ENCODE measurements around the gene BCAT1. TPM values are rescaled to one million over a fixed set of nuclear protein-coding genes. Genes with fewer than 3 reads are reported as not detected.

The BCAT1 gene
- total and polyA plus RNA-seq, 9 of the 15 experiments (the other 6 are each of a cell fraction or from before 2014, with no cell fraction given), result 38.5 to 157 (median 66.8) TPM

- TF ChIP-seq, protein P1, sequence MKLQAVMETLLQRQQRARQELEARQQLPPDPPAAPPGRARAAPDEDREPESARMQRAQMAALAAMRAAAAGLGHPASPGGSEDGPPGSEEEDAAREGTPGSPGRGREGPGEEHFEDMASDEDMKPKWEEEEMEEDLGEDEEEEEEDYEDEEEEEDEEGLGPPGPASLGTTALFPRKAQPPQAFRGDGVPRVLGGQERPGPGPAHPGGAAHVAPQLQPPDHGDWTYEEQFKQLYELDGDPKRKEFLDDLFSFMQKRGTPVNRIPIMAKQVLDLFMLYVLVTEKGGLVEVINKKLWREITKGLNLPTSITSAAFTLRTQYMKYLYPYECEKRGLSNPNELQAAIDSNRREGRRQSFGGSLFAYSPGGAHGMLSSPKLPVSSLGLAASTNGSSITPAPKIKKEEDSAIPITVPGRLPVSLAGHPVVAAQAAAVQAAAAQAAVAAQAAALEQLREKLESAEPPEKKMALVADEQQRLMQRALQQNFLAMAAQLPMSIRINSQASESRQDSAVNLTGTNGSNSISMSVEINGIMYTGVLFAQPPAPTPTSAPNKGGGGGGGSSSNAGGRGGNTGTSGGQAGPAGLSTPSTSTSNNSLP (IDR thresholded peaks at IDR 0.05; ENCODE audit: borderline replicate concordance, low read depth, low read length), result peak; percentile 28; the same call in 1 of the 2 replicates
- TF ChIP-seq TRIM28 (IDR thresholded peaks at IDR 0.05) (no peak), STAG1 (CRISPR knock-in tag; IDR thresholded peaks at IDR 0.05; ENCODE audit: borderline replicate concordance) (no peak; the same call in 1 of the 2 replicates), ZNF143 (CRISPR knock-in tag; IDR thresholded peaks at IDR 0.05) (no peak), CBX8 (IDR thresholded peaks at IDR 0.05; ENCODE audit: borderline replicate concordance, extremely low read depth, low read depth, low read length, poor library complexity, severe bottlenecking) (no peak), ATF6 (CRISPR knock-in tag; IDR thresholded peaks at IDR 0.05) (no peak), ZC3H8 (IDR thresholded peaks at IDR 0.05) (no peak), STAT5B (CRISPR knock-in tag; IDR thresholded peaks at IDR 0.05) (no peak), ZNF316 (IDR thresholded peaks at IDR 0.05) (no peak), LEF1 (IDR thresholded peaks at IDR 0.05) (0 out of 2 replicates have a peak, but pooled peaks have one; percentile 16), EP300 (IDR thresholded peaks at IDR 0.05; ENCODE audit: low read length) (no peak), CREB1 (IDR thresholded peaks at IDR 0.05) (no peak), CREB1 (CRISPR knock-in tag; IDR thresholded peaks at IDR 0.05) (no peak), XRCC3 (IDR thresholded peaks at IDR 0.05) (no peak), IRF9 (tag; IDR thresholded peaks at IDR 0.05) (no peak), TEAD1 (CRISPR knock-in tag; IDR thresholded peaks at IDR 0.05) (no peak), ZNF224 (CRISPR knock-in tag; IDR thresholded peaks at IDR 0.05) (no peak), ARID2 (IDR thresholded peaks at IDR 0.05) (peak; percentile 48; the same call in 1 of the 2 replicates), GABPB1 (CRISPR knock-in tag; IDR thresholded peaks at IDR 0.05) (no peak)
- TF ChIP-seq, protein P2, sequence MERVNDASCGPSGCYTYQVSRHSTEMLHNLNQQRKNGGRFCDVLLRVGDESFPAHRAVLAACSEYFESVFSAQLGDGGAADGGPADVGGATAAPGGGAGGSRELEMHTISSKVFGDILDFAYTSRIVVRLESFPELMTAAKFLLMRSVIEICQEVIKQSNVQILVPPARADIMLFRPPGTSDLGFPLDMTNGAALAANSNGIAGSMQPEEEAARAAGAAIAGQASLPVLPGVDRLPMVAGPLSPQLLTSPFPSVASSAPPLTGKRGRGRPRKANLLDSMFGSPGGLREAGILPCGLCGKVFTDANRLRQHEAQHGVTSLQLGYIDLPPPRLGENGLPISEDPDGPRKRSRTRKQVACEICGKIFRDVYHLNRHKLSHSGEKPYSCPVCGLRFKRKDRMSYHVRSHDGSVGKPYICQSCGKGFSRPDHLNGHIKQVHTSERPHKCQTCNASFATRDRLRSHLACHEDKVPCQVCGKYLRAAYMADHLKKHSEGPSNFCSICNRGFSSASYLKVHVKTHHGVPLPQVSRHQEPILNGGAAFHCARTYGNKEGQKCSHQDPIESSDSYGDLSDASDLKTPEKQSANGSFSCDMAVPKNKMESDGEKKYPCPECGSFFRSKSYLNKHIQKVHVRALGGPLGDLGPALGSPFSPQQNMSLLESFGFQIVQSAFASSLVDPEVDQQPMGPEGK (CRISPR knock-in tag; IDR thresholded peaks at IDR 0.05; ENCODE audit: borderline replicate concordance), result no peak
- TF ChIP-seq, protein P3, sequence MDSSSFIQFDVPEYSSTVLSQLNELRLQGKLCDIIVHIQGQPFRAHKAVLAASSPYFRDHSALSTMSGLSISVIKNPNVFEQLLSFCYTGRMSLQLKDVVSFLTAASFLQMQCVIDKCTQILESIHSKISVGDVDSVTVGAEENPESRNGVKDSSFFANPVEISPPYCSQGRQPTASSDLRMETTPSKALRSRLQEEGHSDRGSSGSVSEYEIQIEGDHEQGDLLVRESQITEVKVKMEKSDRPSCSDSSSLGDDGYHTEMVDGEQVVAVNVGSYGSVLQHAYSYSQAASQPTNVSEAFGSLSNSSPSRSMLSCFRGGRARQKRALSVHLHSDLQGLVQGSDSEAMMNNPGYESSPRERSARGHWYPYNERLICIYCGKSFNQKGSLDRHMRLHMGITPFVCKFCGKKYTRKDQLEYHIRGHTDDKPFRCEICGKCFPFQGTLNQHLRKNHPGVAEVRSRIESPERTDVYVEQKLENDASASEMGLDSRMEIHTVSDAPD (CRISPR knock-in tag; IDR thresholded peaks at IDR 0.05), result no peak
These were observed 170.2 kb downstream of the BCAT1 start (continued) for GRCh38 chr12:24778486-24779304.
